NCI-H2196 (cell line): ENCODE measurements around the gene C1orf174.

ENCODE experiments used
- DNase-seq: peaks from one replicate; lab custom pipeline; 2025; ENCODE audit not compliant: unreplicated experiment; lab: John Stamatoyannopoulos, UW

C1orf174 gene

DNA sequence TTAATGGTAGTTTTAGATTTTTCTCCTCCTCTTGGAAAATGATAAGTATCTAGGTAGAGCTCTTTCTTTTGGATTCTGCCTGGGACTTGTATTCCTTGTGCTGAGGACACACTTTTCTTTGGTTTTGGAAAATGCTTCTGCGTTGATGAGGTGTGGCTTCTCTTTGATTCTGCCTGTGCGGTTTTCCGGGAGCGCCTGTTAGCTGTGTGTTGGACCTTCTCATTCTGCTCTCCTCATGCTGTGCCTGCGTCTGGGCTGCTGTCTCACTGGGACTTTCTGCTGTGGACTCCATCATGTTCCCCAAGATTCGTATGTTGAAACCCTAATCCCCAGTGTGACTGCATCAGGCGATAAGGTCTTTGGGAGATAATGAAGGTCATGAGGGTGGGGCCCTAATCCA lies 21.0 kb downstream of the C1orf174 start:
- no peak for DNase-seq

DNA sequence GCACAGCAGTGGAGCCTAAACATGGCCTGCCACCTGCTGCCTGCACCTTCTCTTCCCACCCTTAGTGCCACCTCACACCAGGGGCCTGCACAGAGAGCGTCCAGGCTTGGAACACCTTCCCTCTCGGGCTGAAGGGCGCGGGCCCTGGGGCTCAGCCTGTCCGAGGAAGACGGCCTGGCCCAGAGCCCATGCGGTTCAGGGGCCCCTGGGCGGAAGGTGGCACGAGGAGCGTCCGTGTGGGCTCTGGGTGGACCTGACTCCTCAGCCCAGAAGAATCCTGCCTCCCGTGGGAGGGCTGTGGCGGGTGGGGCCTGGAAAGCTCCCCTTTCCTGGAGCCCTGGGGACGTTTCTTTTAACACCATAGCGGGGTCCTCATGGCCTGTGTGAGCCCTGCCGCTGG lies 23.4 kb downstream of the C1orf174 start:
- no peak for DNase-seq

DNA sequence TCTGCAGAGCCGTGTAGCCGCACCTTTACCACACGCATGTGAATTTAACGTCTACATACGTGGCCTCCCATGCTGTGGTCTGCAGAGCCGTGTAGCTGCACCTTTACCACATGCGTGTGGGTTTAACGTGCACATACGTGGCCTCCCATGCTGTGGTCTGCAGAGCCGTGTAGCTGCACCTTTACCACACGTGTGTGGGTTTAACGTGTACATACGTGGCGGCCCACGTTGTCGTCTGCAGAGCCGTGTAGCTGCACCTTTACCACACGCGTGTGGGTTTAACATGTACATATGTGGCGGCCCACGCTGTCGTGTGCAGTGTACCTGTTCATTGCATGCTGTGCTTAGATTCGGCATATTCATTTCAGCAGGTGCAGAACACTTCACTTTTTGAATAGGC lies 25.3 kb downstream of the C1orf174 start:
- no peak for DNase-seq

DNA sequence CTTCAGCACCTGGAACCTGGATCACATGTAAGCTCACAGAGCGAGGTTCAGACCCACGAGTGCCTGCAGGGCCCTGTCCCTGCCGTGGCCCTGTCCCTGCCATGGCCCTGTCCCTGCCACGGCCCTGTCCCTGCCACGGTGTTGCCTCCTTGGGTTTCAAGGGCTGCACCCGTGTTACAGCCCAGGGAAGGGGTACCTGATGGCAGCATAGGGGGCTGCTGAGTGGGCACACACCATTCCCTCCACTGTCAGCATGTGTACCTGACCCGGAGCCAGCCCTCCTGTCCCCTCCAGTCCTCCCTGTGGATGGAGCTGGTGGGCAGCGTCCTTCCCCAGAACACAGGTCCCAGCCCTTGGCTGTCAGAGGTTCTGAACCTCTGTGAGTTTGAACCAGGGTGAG lies 27.5 kb downstream of the C1orf174 start:
- DNase-seq, result no peak

DNA sequence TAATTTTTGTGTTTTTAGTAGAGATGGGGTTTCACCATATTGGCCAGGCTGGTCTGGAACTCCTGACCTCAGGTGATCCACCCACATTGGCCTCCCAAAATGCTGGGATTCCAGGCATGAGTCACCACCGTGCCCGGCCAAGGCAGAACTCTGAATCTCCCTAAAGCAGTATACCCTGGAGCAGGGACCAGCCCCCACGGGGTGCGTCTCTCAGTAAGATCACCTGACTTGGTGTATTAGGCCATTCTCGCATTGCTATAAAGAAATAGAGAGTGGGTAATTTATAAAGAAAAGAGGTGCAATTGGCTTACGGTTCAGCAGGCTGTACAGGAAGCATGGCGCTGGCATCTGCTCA lies 28.6 kb downstream of the C1orf174 start:
- DNase-seq, result no peak

DNA sequence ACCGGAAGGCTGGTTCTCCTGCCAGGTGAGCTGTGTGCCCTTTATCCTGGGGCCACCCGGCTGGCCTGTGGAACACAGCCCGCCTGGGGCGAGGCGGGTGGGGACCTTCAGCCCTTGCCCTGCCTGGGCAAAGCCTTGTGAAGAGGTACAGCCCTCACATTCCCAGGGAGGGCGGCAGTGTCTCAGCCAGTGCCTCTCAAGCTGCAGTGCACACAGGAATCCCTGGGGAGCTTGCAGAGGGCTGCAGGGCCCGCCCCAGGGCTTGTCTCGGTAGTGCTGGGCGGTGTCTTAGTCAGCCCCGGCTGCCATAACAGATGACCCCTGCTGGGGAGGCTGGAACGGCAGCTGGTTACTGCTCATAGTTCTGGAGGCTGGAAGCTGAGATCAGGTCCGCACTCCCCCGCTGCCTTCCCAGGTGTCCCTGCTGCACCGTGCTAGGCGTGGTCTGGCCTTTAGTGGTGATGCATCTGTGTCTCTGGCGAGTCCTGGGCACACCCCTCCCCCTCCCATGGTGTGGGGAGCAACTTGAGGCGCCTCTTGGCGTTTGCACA lies 30.2 kb downstream of the C1orf174 start:
- no peak for DNase-seq

DNA sequence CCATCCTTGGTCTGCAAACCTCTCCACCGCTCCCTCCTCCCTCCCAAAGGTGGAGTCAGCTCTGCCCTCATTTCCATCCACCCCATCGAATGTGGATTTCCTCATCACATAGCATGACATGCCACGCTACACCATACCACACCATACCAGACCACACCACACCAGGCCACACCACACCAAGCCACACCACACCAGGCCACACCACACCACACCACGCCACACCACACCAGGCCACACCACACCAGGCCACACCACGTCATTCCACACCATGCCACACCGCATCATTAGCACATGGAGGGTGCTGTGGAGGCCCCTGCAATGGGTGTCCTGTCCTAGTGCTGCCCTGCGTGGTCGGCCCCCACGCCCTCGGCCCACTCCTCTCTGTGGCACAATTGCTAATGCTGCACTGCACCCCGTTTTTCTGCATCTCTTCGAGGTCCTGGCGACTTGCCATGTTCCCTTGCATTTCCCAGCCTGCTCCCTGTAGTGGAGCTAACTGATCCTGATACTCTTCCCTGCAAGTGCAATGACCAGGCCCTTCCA lies 31.5 kb downstream of the C1orf174 start:
- DNase-seq, result no peak

DNA sequence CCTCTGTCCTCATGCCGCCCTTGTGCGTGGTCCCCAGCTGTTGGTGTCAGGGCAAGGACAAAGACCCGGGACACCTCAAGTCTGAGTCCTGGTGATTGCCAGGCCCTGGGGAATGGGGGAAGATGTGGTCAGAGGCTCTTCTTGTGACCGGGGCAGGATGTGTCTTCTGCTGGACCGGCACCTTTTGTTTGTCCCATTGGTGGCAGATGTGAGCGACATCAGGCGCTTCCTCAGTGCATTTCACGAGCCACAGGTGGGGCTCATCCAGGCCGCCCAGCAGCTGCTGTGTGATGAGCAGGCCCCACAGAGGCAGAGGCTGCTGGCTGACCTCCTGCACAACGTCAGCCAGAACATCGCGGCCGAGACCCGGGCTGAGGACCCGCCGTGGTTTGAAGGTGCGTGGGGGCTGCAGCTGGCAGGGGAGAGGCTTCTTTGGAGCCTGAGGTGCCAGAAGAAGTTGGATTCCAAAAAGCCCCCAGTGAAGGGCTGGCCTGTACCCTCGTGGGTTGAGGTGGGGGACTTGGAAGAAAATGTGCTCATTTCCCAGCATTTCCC lies 34.4 kb downstream of the C1orf174 start:
- DNase-seq, result no peak

DNA sequence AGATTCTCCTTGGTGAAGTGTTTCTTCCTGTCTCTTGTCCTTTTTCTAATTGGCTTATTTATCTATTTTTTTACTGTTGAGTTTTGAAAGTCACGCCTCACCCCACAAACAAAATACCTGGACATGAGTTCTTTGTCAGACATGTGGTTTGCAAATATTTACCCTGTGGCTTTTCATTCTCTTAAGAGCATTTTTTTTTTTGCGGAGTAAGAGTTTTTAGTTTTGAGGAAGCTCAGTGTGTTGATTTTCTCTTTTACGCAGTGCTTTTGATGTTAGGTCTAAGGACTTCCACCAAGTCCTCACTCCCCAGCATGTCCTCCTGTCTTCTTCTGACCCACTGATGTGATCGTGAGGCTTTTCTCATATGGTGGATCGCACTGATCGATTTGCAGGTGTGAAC lies 35.2 kb downstream of the C1orf174 start:
- DNase-seq, result no peak

DNA sequence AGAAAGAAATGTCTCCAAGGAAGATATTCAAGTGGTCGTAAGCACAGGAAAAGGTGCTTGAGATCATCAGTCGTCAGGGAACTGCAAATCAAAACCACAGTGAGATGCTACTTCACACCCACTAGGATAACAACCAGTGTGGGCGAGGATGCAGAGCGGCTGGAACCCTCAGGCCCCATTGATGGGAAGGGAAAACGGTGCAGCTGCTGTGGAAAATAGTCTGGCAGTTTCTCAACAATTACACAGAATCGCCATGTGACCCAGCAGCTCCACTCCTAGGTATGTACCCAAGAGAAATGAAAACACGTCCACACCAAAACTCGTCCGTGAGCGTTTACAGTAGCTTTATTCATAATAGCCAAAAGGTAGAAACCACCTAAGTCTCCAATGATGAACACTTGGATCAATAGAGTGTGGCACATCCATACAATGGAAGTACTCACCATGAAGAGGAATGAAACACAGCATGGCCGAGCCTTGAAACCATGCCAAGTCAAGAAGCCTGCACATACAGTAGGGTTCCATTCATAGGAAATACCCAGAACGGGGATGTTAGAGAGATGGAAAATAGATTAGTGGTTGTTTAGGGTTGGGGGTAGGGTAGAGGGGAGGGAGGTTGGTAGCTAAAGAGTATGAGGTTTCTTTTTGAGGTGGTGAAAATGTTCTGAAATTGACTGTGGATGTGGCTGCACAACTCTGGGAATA lies 36.7 kb downstream of the C1orf174 start:
- DNase-seq, result no peak

DNA sequence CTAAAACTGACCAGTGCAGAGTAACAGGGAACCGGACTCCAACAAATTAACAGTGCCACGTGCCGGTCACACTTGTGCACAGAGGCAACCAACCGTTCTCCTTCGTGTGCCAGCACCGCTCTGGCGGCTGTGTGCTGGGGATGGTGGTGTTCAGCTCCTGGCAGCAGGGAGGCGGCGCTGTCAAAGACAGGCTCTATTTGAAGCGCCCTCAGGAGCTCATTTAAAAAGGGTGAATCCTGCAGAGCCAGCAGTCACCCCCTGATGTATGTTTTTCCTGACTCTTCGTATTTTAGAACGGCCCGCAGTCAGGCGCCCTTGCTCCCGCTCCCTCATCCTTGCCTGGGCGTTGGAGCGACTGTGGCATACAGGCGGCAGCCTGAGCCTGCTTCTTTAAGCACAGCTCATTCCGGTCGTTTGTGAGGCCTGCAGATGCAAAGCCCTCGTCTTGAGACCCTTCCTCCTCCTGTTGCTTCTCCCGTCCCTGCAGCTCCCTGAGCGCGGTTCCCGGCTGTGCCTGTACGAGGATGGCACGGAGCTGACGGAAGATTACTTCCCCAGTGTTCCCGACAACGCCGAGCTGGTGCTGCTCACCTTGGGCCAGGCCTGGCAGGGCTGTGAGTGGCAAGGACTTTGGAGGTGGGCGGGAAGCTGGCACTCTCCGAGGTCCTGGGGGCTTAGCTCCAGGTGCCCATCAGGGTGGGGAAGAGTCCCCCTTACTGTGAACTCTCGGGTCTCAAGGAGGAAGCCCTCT lies 41.7 kb downstream of the C1orf174 start:
- peak; percentile 67 for DNase-seq

DNA sequence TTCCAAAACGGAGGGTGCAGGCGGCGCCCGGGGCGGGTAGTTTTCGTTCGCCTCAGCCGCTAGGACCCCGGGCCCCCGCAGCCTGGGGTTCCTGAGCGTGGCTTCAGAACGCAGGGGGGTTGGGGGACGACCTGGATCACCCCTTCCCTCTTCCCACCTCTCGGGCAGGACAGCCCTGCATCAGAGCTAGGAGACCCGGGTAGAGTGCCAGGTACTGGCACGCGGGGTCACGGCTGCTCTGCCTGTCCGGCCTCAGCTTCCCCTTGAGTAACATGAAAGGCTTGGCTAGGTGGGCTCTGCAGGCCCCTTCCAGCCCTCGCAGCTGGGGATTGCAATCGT lies 42.3 kb downstream of the C1orf174 start:
- no peak for DNase-seq

DNA sequence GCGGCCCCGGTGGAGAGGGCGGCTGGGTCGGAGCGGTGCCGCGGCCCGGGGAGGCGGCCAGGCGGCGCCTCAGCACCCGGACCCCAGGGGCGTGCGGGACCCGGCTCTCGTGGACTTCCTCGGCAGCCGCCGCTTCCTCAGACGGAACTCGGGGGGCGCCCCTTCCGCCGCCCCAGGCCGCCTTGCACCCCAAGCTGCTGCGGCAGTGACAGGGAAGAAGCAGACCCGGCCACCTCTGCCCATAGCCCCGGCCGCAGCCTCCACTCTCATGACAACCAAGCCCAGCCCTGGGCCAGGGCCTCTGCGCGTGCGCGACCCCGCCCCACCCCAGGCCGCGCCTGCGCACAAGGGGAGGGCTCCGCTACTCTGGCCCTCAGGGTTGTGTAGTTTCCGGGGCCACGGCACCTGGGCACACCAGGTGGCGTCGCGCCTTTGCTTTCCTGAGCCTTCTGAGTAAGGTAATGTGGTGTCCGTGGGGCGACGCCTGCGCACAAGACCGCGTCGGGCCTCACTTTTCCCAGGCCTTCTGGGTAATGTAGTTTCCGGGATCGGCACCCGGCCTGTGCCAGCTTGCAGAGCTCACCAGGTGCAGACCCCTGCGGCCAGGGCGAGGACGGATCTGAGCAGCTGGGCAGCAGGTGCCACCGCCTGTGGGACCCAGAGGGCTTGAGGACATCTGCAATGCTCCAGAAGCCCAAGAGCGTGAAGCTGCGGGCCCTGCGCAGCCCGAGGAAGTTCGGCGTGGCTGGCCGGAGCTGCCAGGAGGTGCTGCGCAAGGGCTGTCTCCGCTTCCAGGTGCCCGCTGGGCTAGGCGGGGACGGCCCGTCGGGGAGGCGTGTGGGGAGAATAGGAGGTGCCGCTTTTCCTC lies 42.9 kb downstream of the C1orf174 start, which contains the start of the genes CEP104 and DFFB:
Gene CEP104, minus strand, starts transcription at position 289 of the 868 bp plus-strand sequence. CDS start 4,804 bp downstream, outside the sequence.
Gene DFFB, plus strand, starts transcription at position 554 of the 868 bp plus-strand sequence. Its CDS starts 128 bp downstream, at position 682.
- peak; percentile 98 for DNase-seq

DNA sequence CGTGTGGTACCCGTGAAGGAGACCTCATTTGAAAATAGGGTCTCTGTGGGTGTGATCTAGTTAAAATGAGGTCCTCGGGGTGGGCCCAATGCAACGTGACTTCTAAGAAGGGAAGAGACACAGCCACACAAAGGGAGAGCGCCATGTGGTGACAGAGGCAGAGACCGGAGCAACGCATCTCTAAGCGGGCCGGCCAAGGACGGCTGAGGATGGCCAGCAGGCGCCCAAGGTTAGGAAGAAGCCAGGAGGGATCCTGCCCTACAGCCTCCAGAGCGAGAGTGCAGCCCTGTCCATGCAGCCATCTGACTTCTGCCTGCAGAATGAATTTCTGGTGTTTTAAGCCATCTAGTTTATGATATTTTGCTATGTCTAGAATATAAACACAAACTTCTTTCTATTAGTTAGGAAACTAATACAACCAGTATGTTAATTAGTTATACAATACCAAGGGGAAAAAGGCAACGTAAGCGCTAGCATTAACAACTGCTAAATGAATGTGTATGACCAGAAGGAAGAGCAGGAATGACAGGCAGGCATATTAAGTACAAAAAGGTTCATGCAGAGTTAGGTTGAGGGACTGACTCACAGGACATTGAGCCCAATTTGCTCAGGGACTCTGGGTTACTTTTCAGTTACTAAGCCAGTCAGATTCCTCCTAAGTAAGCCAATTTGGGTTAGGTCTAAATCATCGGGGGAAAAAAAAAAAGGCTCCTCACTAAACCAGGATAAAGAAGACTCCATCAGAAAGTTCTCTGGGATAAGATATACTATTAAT lies 47.2 kb downstream of the C1orf174 start:
- DNase-seq, result no peak

DNA sequence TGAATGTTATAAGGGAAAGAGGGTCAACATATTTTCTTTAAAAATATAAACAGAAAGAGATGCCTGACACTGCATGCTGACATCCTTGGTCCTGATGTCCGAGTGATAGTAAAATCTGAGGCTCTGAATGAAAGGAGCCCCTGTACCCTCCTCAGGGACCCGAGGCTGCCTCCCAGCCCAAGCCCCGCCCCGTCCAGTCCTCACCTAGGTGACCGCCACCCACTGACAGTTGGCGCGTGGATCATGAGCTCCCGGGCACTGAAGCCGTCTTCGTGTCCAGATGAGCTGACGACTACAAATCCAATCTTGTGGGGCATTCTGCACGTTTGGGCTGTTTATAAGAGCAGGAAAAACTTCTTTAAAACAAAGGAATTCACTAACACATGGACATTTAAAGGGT lies 48.0 kb downstream of the C1orf174 start:
- DNase-seq, result no peak

DNA sequence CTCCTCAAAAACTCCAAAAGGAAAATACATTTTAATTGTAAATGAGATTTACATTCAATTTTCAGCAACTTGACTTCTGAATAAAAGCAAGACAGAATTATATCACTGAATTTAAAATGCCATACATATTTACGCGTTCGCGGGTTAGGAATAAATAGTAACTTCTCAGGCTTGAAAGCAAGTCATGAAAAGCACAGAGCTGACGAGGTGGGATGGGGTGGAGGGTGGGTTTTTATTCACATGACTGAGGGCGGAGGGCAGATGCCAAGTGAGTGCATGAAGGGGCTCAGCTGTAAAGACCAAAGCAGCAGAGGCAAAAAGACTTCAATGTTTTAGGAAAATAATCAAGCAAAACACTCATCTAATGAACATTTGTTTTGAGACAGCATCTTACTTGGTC lies 48.8 kb downstream of the C1orf174 start:
- no peak for DNase-seq

DNA sequence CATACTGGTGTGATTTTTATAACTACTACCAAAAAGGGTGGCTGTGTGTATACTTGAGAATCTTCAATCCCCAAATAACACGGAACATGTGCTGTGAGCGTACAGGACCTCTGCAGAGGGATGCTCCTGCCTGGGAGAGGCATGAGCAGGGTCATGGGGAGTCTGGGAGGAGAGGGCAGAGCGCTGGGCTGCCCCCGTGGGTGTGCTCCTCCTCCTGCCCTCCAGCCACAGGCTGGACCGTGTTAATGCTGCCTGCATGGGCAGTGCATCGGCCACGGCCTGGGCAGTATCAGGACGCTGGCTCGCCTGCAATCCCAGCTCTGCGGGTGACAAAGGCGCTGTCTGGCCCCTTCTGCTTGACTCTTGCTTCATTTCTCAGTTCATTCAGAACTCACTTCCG lies 49.2 kb downstream of the C1orf174 start:
- DNase-seq, result no peak

DNA sequence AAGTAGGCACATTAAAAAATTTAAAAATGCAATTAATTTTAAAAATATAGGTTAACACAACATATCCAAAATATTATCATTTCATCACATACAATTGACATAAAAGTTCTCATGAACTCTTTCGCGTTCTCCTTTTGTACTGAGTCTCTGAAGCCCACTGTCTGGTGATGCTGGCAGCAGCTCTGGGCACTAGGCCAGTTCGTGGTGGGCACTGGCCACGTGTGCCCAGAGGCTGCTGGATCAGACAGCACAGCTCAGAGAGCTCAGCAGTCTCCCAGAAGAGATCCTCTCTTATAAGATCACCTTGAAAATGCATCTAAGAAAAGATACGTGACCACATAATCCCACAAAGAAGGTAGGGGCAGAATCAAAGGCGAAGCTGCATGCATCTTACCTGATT lies 53.0 kb downstream of the C1orf174 start:
- no peak for DNase-seq

DNA sequence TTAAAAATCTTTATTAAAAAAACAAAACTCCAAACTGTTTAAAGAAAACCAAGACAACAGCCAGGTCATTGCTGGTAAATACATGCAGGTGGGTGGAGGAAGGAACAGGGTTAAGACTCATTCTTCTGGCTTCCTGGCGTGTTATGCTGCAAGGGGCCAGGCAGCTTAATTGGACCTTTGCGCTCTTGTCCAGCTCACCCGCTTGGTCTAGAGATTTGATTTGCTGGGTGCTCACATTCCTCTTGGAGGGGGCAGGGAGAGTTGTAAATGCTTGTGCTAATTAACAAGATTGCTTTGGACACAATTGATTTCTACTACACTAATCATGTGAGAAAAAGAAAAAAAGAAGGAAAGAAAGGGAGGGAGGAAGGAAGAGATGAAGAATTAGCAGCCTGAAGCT lies 53.5 kb downstream of the C1orf174 start:
- no peak for DNase-seq

DNA sequence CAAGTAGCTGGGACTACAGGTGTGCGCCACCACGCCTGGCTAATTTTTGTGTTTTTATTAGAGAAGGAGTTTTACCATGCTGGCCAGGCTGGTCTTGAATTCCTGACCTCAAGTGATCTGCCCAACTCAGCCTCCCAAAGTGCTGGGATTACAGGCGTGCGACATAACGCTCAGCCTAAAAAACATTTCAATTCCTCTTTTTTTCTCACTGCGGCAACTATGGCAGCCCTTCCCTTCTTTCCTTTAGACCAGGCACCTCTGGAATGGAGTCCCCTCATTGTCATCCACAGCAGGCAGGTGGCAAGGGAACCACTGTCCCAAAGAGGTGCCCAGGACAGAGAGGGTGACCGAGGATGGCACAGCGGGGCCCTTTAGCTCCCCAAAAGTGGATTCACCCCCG lies 57.2 kb downstream of the C1orf174 start:
- DNase-seq, result no peak
